NCI-H2107 treated with DMSO at 0.1 percent for 48 hours (cell line): ENCODE measurements around the gene MAP7D1.

ENCODE experiments used
- DNase-seq: peaks from one replicate; lab custom pipeline; 2025; ENCODE audit not compliant: unreplicated experiment; lab: John Stamatoyannopoulos, UW

The MAP7D1 gene

GRCh38 chr1:36126797-36127500 lies 29.0 kb upstream of the MAP7D1 start:
- DNase-seq, result no peak

- no peak for DNase-seq
These were observed 27.6 kb upstream of the MAP7D1 start for GRCh38 chr1:36128126-36128904.

GRCh38 chr1:36128905-36129206 lies 27.1 kb upstream of the MAP7D1 start:
- no peak for DNase-seq

DNA sequence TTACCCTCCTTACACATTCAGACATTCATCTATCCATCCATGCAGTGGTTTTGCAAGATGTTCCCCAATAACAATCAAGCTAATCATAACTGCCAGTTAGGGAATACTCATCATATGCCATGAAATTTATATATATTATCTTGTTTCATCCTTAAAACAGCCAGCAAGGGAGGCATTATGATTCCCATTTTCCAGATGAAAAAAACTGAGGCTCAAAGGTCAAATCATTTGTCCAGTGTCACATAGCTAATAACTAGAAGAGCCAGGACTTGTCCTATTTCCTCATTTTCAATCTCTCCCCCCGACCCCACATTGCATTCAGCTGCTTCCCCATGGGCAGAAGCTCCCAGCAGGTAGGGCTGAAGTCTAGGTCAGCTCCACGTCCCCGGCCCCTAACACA lies 23.9 kb upstream of the MAP7D1 start:
- DNase-seq, result no peak

- peak; percentile 39 for DNase-seq
These were observed 22.5 kb upstream of the MAP7D1 start for GRCh38 chr1:36133484-36133883.

DNA sequence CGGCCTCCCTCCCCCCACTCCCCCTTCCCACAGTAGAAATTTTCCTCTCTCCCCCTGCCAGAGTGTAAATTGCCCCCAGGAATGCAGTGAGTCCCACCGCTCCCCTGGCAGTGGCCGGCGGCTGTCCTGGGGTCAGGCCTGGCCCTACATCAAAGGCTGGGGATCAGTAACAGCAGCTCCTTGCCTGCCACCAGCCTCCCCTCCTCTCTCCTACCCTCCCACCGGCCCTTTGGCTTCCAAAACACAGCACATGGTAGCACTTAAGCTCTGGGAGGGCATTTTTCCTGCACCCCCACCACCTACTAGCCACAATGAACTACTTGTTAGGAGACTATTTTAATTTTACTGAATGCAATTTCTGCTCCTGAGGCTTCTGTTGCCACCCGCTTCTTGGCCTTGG lies 21.9 kb upstream of the MAP7D1 start:
- no peak for DNase-seq

GRCh38 chr1:36134505-36135329 lies 21.2 kb upstream of the MAP7D1 start:
- no peak for DNase-seq

GRCh38 chr1:36135330-36135667 lies 20.7 kb upstream of the MAP7D1 start:
- no peak for DNase-seq

GRCh38 chr1:36135796-36136195 lies 20.2 kb upstream of the MAP7D1 start:
- DNase-seq, result no peak

DNA sequence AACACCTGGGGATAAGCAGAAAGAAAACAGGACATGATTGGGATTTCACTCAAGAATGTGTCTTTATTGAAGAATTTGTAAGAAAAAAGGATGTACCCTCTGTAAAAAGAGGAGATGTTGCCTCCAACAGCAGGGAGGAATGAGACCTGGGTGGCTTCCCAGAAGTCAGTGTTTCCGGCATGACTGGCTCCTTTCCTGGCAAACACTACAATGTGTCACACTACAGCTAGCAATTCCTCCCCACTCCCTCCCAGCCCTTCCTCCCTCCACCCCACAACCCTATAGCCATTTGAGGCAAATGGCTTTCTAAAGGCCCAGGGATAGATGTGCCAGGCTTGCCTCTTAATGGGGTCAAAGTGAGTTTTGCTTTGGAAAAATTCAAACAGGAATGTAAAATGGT lies 19.4 kb upstream of the MAP7D1 start:
- DNase-seq, result no peak

- no peak for DNase-seq
These were observed 18.7 kb upstream of the MAP7D1 start for GRCh38 chr1:36137226-36137625.

DNA sequence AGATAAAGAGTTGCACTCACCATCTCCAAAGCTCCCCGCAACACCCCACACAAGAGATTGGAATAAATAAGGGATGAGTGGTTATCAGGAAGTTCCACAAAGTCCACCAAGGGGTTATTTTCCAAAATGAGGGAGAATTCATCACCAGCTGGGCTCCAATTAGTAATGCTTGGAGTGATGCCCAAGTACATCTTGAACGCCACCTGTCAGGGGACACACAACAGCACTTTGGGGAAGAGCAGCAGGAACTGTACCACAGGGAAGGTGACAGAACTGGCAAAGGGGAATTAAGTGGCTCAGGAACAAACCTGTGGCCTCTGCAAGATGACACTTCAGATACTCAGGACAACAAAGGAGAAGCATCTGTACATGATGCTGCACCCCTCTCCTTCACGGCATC lies 18.2 kb upstream of the MAP7D1 start:
- DNase-seq, result peak; percentile 91

DNA sequence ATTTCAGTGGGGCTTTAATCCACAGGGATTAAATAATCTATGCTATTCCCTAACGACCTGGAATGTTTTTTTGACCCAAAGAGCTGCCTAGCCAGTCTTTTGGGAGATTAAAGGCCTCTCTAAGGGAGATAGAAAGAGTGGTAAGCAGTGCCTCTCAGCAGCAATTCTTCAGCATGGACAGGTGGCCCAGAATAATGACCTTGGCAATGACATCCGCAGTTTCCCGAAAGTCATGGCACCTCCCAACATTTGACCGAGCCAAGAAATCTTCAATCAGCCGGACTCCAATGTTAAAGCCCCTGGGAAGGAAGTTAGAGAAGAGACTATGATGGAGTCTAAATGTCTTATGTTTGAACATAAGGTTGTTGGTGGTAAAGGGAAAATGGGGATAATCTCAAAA lies 16.4 kb upstream of the MAP7D1 start:
- DNase-seq, result no peak

DNA sequence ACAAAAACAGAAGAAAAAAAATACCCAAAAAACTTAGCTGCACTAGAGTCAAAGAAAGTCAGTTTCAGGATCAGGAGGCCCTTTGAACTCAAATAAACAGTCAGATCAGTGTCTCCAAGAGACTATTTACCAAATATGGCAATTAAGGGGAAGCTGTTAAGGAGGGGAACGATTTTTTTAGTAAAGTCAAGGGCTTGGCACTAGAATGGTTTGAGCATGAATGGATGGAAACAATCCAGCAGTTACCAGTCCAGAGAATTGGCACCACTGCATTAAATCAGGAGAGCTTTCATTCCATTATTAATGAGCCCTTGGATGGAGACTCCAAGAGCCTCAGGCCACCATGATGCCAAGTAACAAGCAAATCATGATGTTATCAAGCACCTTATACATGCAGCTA lies 13.8 kb upstream of the MAP7D1 start:
- no peak for DNase-seq

GRCh38 chr1:36143424-36143823 lies 12.5 kb upstream of the MAP7D1 start:
- no peak for DNase-seq

DNA sequence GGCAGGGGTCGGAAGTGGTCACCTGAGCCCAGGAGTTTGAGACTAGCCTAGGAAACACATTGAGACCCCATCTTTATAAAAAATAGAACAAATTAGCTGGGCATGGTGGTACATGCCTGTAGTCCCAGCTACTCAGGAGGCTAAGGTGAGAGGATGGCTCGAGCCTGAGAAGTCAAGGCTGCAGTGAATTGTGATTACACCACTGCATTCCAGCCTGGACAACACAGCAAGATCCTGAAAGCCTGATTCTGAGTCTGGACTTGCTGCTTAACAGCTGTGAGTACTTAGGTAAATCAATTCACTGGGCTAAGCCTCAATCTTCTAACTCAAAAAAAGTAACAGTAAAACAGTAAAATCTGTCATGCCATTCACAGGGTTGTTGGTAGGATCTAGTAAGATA lies 11.5 kb upstream of the MAP7D1 start:
- DNase-seq, result no peak

GRCh38 chr1:36148821-36149236 lies 7.1 kb upstream of the MAP7D1 start:
- DNase-seq, result no peak

DNA sequence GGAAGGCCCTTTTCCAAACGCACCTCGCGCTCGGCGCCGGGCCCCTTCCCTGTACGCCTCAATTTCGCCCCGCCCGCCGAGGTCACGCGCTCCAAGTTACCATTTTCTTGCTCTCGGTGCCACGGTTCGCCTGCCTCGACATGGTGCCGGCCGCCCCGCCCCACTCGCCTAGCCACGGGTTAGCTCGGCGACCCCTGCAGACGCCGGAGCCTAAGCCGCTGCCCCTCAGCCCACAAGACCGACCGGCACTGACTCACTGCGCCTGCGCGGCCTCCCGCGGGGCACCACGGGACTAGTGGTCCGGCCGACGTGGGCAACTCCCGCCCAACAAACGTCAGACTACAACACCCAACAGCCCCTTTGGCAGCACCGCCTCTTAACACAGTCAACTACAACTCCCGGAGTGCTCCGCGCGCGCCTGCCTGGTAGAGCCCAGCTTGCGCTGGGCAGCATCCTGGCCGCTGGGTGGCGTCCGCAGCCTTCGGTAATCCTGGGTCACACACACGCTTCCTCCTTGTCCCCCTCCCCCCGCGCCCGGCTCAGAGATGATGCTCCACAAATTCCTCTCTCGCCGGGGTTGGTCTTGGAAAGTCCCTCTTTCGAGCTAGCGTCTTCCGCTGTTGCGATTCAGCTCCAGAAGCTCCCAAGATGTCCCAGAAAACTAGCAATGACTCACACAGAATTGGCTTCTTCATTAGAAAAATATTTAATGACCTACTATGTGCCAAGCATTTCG lies 6.6 kb upstream of the MAP7D1 start, which contains the start of gene TRAPPC3:
Gene TRAPPC3 (minus strand): TSS at position 250 of the 736 bp plus-strand sequence. CDS start 108 bp downstream, at position 142.
- DNase-seq, result peak; percentile 99

DNA sequence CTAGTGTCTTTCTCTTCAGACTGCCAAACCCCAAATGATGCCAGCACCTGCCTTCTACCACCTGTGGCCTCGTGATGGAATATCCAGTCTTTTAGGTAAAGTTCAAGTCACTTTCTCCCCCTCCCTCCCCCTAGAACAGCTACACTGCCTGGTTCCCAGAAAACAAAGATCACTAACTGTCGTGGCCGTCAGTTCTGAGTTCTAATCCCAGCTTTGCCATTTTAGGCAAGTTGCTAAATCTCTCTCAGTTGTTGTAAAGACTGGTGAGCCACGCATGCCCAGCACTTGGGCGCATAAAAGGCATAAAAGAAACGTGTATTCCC lies 6.0 kb upstream of the MAP7D1 start:
- no peak for DNase-seq

DNA sequence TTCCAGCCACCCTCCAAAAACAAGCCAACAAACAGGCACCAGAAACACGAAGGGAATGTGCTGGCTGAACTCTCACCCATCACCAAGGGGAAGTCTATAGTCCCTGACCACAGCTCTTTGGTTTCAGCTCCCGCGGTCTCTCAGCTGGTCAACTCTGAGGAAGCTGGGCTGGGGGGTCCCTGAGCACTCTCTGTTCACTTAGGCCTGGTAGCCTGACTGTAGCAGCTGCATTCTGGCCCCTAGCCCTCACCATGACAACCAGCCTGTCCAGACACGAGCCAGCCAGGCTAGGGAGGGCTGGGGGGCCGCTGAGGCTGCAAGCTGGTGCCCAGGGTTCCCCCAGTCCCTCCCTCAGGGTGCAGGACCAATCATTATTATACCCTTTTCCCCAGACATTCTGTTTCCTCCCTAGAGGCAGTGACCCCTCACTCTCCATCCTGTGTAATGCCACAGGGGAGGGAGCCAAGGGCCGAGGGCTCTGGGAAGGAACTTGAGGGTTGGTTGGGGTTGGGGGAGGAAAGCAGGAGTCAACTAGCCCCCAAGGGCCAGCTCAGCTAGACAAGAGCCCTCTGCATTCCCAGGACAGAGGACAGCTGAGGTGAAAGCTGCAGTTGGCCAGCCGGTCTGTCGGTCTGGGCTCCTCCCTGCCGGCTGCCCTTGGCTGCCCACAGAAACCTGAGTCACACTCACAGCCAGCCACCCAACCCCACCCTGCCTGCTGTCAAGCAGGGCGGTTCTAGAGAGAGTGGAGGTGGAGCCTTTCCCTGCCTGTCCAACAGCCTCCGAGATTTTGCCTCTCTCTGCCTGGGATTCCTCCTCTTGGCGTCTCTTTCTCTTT lies 5.4 kb upstream of the MAP7D1 start:
- peak; percentile 86 for DNase-seq
